Measurements from ENCODE around the gene EIF4E. TPM values are rescaled to one million over a fixed set of nuclear protein-coding genes. Genes with fewer than 3 reads are reported as not detected.
"Not testable (repeated sequence)": the region's sequence is repeated elsewhere in the genome, so short reads cannot be mapped to it uniquely, and the experiment has no call there.

Gene EIF4E
- total RNA-seq, 6 donors from 2014 or later: 20.8 to 109 (median 59.5) TPM

GRCh38 chr4:98939892-98940298 lies 11.0 kb upstream of the EIF4E start:
- Histone ChIP-seq H3K4me3 (no peak overlapping the region), H3K27me3 (no peaks in the 10 kb centered on the region), H3K27ac (no peak overlapping the region), H3K4me1 (no peaks in the 10 kb centered on the region), H3K9me3 (no peaks in the 10 kb centered on the region), H3K36me3 (no peaks in the 10 kb centered on the region)
- TF ChIP-seq CTCF (IDR thresholded peaks at IDR 0.05) (peak in 5 of 6 experiments; percentile 50 to 66 (median 58)), POLR2AphosphoS5 (IDR thresholded peaks at IDR 0.05) (no peak)
- ATAC-seq (ENCODE audit: low FRiP score in 2 of 2): peak in 1 of 2 donors; percentile 81
- WGBS, 2 donors: 29 to 36% methylated on average over 2 of the region's 2 CpGs
- DNase-seq: no peak

- no peaks in the 10 kb centered on the region for H3K4me1 ChIP-seq
- H3K27me3 ChIP-seq: no peaks in the 10 kb centered on the region
- no peak for DNase-seq
- H3K27ac ChIP-seq: no peak overlapping the region
- no peak overlapping the region for H3K4me3 ChIP-seq
- H3K36me3 ChIP-seq: no peaks in the 10 kb centered on the region
- H3K9me3 ChIP-seq: no peaks in the 10 kb centered on the region
- 79 to 86% methylated on average over 1 of the region's 1 CpG for WGBS, 2 donors
- TF ChIP-seq EP300 (IDR thresholded peaks at IDR 0.05) (no peak), CTCF (IDR thresholded peaks at IDR 0.05) (no peak), POLR2AphosphoS5 (IDR thresholded peaks at IDR 0.05) (no peak), POLR2A (IDR thresholded peaks at IDR 0.05) (no peak)
- ATAC-seq (ENCODE audit: low FRiP score in 2 of 2): peak in 1 of 2 donors; percentile 12
These were observed 10.5 kb upstream of the EIF4E start for GRCh38 chr4:98939438-98939837.

GRCh38 chr4:98937986-98938720 lies 9.2 kb upstream of the EIF4E start:
- Histone ChIP-seq H3K4me3 (no peak overlapping the region), H3K4me1 (no peaks in the 10 kb centered on the region), H3K36me3 (no peaks in the 10 kb centered on the region), H3K27me3 (no peaks in the 10 kb centered on the region), H3K9me3 (no peaks in the 10 kb centered on the region), H3K27ac (no peak overlapping the region)
- no peak for TF ChIP-seq POLR2A (IDR thresholded peaks at IDR 0.05)
- TF ChIP-seq CTCF (IDR thresholded peaks at IDR 0.05): no peak
- no peak for TF ChIP-seq POLR2AphosphoS5 (IDR thresholded peaks at IDR 0.05)
- no peak for TF ChIP-seq EP300 (IDR thresholded peaks at IDR 0.05)
- no peak for DNase-seq
- no peak for ATAC-seq (ENCODE audit: low FRiP score in 2 of 2)
- WGBS, 2 donors: 63 to 72% methylated on average over 2 of the region's 2 CpGs

- no peak for ATAC-seq (ENCODE audit: low FRiP score in 2 of 2)
- H3K9me3 ChIP-seq: no peaks in the 10 kb centered on the region
- no peak overlapping the region for H3K27ac ChIP-seq
- TF ChIP-seq CTCF (IDR thresholded peaks at IDR 0.05) (no peak), POLR2AphosphoS5 (IDR thresholded peaks at IDR 0.05) (no peak), POLR2A (IDR thresholded peaks at IDR 0.05) (no peak), EP300 (IDR thresholded peaks at IDR 0.05) (no peak)
- DNase-seq: no peak
- no peak overlapping the region for H3K4me3 ChIP-seq
- no peaks in the 10 kb centered on the region for H3K27me3 ChIP-seq
- H3K4me1 ChIP-seq: no peaks in the 10 kb centered on the region
- 87 to 88% methylated on average over 4 of the region's 4 CpGs for WGBS, 2 donors
- no peaks in the 10 kb centered on the region for H3K36me3 ChIP-seq
These were observed 6.7 kb upstream of the EIF4E start for GRCh38 chr4:98935633-98936032.

- H3K4me1 ChIP-seq; H3K27ac ChIP-seq; ATAC-seq (ENCODE audit: low FRiP score in 2 of 2); DNase-seq; H3K36me3 ChIP-seq; H3K27me3 ChIP-seq; H3K9me3 ChIP-seq; H3K4me3 ChIP-seq: not testable (repeated sequence)
- 81 to 89% methylated on average over 7 of the region's 7 CpGs for WGBS, 2 donors
These were observed 5.9 kb upstream of the EIF4E start for GRCh38 chr4:98934851-98935250.

Data from upper lobe of left lung (tissue), 6 donors.